ENCODE data around the gene SLC9A3.

GRCh38 chr5:421901-422300, 102.3 kb downstream of the SLC9A3 start:
- TF ChIP-seq, protein P1, sequence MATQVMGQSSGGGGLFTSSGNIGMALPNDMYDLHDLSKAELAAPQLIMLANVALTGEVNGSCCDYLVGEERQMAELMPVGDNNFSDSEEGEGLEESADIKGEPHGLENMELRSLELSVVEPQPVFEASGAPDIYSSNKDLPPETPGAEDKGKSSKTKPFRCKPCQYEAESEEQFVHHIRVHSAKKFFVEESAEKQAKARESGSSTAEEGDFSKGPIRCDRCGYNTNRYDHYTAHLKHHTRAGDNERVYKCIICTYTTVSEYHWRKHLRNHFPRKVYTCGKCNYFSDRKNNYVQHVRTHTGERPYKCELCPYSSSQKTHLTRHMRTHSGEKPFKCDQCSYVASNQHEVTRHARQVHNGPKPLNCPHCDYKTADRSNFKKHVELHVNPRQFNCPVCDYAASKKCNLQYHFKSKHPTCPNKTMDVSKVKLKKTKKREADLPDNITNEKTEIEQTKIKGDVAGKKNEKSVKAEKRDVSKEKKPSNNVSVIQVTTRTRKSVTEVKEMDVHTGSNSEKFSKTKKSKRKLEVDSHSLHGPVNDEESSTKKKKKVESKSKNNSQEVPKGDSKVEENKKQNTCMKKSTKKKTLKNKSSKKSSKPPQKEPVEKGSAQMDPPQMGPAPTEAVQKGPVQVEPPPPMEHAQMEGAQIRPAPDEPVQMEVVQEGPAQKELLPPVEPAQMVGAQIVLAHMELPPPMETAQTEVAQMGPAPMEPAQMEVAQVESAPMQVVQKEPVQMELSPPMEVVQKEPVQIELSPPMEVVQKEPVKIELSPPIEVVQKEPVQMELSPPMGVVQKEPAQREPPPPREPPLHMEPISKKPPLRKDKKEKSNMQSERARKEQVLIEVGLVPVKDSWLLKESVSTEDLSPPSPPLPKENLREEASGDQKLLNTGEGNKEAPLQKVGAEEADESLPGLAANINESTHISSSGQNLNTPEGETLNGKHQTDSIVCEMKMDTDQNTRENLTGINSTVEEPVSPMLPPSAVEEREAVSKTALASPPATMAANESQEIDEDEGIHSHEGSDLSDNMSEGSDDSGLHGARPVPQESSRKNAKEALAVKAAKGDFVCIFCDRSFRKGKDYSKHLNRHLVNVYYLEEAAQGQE (IDR thresholded peaks at IDR 0.05; ENCODE audit: low read depth): no peak
- TF ChIP-seq TCF12 (IDR thresholded peaks at IDR 0.05; ENCODE audit: low read depth) (no peak), FOXM1 (IDR thresholded peaks at IDR 0.05; ENCODE audit: borderline replicate concordance, low read depth) (no peak), RAD21 (IDR thresholded peaks at IDR 0.05; ENCODE audit: low read depth) (no peak), CEBPB (IDR thresholded peaks at IDR 0.05) (no peak), EP300 (IDR thresholded peaks at IDR 0.05; ENCODE audit: borderline replicate concordance) (no peak), TAF1 (IDR thresholded peaks at IDR 0.05; ENCODE audit: low read depth) (no peak), TEAD4 (IDR thresholded peaks at IDR 0.05) (no peak), USF1 (IDR thresholded peaks at IDR 0.05) (no peak), YY1 (IDR thresholded peaks at IDR 0.05; ENCODE audit: low read depth) (no peak), ZBTB7A (IDR thresholded peaks at IDR 0.05; ENCODE audit: low read depth) (no peak), EGR1 (IDR thresholded peaks at IDR 0.05) (no peak), CREB1 (IDR thresholded peaks at IDR 0.05; ENCODE audit: low read depth) (no peak)

Data from Ishikawa (cell line).